Nephron (organoid): ENCODE results near the gene IDH1.

ENCODE experiments used
- H3K27ac Mint-ChIP-seq, 3 experiments: 2 replicates each; pipeline ENCODE4 v1.8.0; 2020; ENCODE audit warnings: mixed read lengths in 3 of 3, mild to moderate bottlenecking in 2 of 3, moderate library complexity in 1 of 3
- H3K27me3 Mint-ChIP-seq: 2 replicates; pipeline ENCODE4 v1.8.0; 2021; ENCODE audit warnings: low read depth, mild to moderate bottlenecking, moderate library complexity, mixed read lengths
- H3K36me3 Mint-ChIP-seq: 2 replicates; pipeline ENCODE4 v1.8.0; 2020; ENCODE audit warnings: low read depth, mixed read lengths
- H3K4me1 Mint-ChIP-seq: 2 replicates; pipeline ENCODE4 v1.8.0; 2020; ENCODE audit warnings: mixed read lengths
- H3K4me3 Mint-ChIP-seq, 3 experiments: 2 replicates each; pipeline ENCODE4 v1.8.0; 2020; ENCODE audit warnings: mild to moderate bottlenecking in 3 of 3, mixed read lengths in 3 of 3, moderate library complexity in 2 of 3
- H3K9me3 Mint-ChIP-seq: 2 replicates; pipeline ENCODE4 v1.8.0; 2020; ENCODE audit warnings: mixed read lengths
- CTCF ChIP-seq, 3 experiments: fragments of 200-600 bp; sonication (generic); IDR thresholded peaks; one replicate each; pipeline ENCODE4 v1.5.0; 2021; ENCODE audit warnings: antibody characterized with exemption in 3 of 3; ENCODE audit not compliant: unreplicated experiment in 3 of 3

Gene IDH1

GRCh38 chr2:208186465-208186864, 68.4 kb downstream of the IDH1 start:
- Mint-ChIP-seq H3K4me3 (no peak overlapping the region), H3K27ac (no peak overlapping the region), H3K9me3 (no peaks in the 10 kb centered on the region), H3K27me3 (peaks cover 31% of the 10 kb centered on the region), H3K4me1 (peaks cover 10% of the 10 kb centered on the region), H3K36me3 (no peaks in the 10 kb centered on the region)
- no peak for TF ChIP-seq CTCF (IDR thresholded peaks at IDR 0.05; ENCODE audit: unreplicated experiment in 3 of 3)
